CD4-positive, alpha-beta T cell (primary cell): Measurements from ENCODE around the gene FILIP1. TPM values are rescaled to one million over a fixed set of nuclear protein-coding genes. Genes with fewer than 3 reads are reported as not detected.

Source experiments
- ATAC-seq: fragments of 200-7000 bp; cut with Tn5 transposase; one replicate; pipeline ENCODE4 v1.10.0; 2022; ENCODE audit warnings: mild to moderate bottlenecking; ENCODE audit not compliant: poor library complexity
- CTCF ChIA-PET: fragments of 350-600 bp; sonication (Branson Sonifier 250); formaldehyde crosslinking; loops from one replicate; lab custom pipeline; 2021; ENCODE audit warnings: antibody characterized with exemption, inconsistent platforms; lab: Charles Lee
- POLR2A ChIA-PET: fragments of 350-600 bp; sonication (Branson Sonifier 250); formaldehyde crosslinking; loops from one replicate; lab custom pipeline; 2021; ENCODE audit warnings: antibody characterized with exemption, inconsistent platforms; lab: Charles Lee
- DNase-seq, 14 experiments: peaks; one replicate each; pipeline ENCODE4 v3.0.0-alpha.2; 2013 to 2020; ENCODE audit warnings: mixed read lengths in 2 of 14
- H3K27ac ChIP-seq, 2 donors: one replicate each; pipeline versions ENCODE4 v1.5.1 to v1.7.0; 2013; ENCODE audit warnings: low read length in 2 of 2, low read depth in 1 of 2, mild to moderate bottlenecking in 1 of 2
- H3K27me3 ChIP-seq, 2 experiments: 1 replicate in 1 of 2; 2 replicates in 1 of 2; pipeline versions ENCODE4 v1.6.1 to v1.7.0; 2013; ENCODE audit warnings: low read length in 2 of 2, control low read depth in 1 of 2, mild to moderate bottlenecking in 1 of 2, moderate library complexity in 1 of 2; ENCODE audit not compliant: insufficient read depth in 2 of 2, control insufficient read depth in 1 of 2
- H3K36me3 ChIP-seq: one replicate; pipeline ENCODE4 v1.6.1; 2013; ENCODE audit warnings: low read length, control low read depth; ENCODE audit not compliant: insufficient read depth
- H3K4me1 ChIP-seq: one replicate; pipeline ENCODE4 v1.6.1; 2013; ENCODE audit warnings: low read length, control low read depth; ENCODE audit not compliant: insufficient read depth
- H3K4me3 ChIP-seq: one replicate; pipeline ENCODE4 v1.5.1; 2013; ENCODE audit warnings: mild to moderate bottlenecking, low read length, moderate library complexity
- H3K9me3 ChIP-seq, 2 experiments: 1 replicate in 1 of 2; 2 replicates in 1 of 2; pipeline versions ENCODE4 v1.6.1 to v1.7.0; 2013; ENCODE audit warnings: low read length in 2 of 2, mild to moderate bottlenecking in 2 of 2, control low read depth in 1 of 2, moderate library complexity in 1 of 2; ENCODE audit not compliant: control insufficient read depth in 1 of 2, insufficient read depth in 1 of 2
- H3K27ac Mint-ChIP-seq: one replicate; pipeline ENCODE4 v1.8.0; 2020; ENCODE audit warnings: mixed read lengths
- H3K27me3 Mint-ChIP-seq: one replicate; pipeline ENCODE4 v1.8.0; 2021; ENCODE audit warnings: mixed read lengths
- H3K36me3 Mint-ChIP-seq: one replicate; pipeline ENCODE4 v1.8.0; 2021; ENCODE audit warnings: low read depth, mixed read lengths
- H3K4me1 Mint-ChIP-seq: one replicate; pipeline ENCODE4 v1.8.0; 2021; ENCODE audit warnings: low read depth, mixed read lengths
- H3K4me3 Mint-ChIP-seq: one replicate; pipeline ENCODE4 v1.8.0; 2020; ENCODE audit warnings: mild to moderate bottlenecking, mixed read lengths
- H3K9me3 Mint-ChIP-seq: one replicate; pipeline ENCODE4 v1.8.0; 2020; ENCODE audit warnings: mixed read lengths
- intact Hi-C, 2 experiments: fragments of 100-400 bp; cut with DNase I in 1 of 2; cut with micrococcal nuclease in 1 of 2; formaldehyde crosslinking; loops; one replicate each; pipeline versions ENCODE4 v1.15.1 to v1.9.0; 2023 to 2025; cut with DNase I, micrococcal nuclease
- total RNA-seq, 174 experiments: library from RNA in 2 of 174; stranded (reverse) in 2 of 174; gene quantifications; one replicate each; pipeline ENCODE4 v1.2.3 and lab custom pipeline; 2021 to 2026
- TF ChIP-seq, protein P1 (sequence below): fragments of 200-600 bp; IDR thresholded peaks from one replicate; pipeline ENCODE4 v1.8.0; 2022; ENCODE audit warnings: antibody characterized with exemption, mild to moderate bottlenecking

The FILIP1 gene
- total RNA-seq, 2 experiments from 2014 or later, result 0.06 TPM; not detected in 1

DNA sequence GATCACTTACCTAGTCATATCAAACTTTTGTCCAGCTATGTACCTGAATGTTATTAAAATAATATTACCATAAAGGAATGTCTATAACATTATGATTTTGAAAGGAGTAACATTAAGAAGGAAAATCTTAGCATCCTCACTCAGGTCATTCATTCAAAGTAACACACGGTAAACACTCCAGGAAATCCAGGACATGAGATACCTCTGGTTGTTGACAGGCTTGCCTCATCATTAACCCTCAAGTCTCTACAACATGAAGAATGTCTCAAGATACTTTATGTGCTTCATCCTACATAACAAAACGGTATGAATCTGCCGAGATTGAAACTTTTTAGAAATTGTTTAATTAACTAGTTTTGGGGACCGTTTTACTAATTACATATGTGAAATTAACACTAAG is 690 bp upstream of the FILIP1 start:
- H3K4me1 Mint-ChIP-seq, result no peaks in the 10 kb centered on the region
- no peak overlapping the region for H3K27ac ChIP-seq
- H3K27me3 Mint-ChIP-seq, result peaks cover 57% of the 10 kb centered on the region
- H3K4me1 ChIP-seq, result peaks cover 2% of the 10 kb centered on the region
- H3K4me3 ChIP-seq, result no peak overlapping the region
- TF ChIP-seq, protein P1, sequence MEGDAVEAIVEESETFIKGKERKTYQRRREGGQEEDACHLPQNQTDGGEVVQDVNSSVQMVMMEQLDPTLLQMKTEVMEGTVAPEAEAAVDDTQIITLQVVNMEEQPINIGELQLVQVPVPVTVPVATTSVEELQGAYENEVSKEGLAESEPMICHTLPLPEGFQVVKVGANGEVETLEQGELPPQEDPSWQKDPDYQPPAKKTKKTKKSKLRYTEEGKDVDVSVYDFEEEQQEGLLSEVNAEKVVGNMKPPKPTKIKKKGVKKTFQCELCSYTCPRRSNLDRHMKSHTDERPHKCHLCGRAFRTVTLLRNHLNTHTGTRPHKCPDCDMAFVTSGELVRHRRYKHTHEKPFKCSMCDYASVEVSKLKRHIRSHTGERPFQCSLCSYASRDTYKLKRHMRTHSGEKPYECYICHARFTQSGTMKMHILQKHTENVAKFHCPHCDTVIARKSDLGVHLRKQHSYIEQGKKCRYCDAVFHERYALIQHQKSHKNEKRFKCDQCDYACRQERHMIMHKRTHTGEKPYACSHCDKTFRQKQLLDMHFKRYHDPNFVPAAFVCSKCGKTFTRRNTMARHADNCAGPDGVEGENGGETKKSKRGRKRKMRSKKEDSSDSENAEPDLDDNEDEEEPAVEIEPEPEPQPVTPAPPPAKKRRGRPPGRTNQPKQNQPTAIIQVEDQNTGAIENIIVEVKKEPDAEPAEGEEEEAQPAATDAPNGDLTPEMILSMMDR, result no peak
- H3K4me3 Mint-ChIP-seq, result no peak overlapping the region
- no peaks in the 10 kb centered on the region for H3K9me3 Mint-ChIP-seq
- H3K27ac Mint-ChIP-seq, result no peak overlapping the region
- POLR2A ChIA-PET, result no interaction called here
- intact Hi-C loops, result no loop called here
- no peaks in the 10 kb centered on the region for H3K36me3 Mint-ChIP-seq
- peaks cover 0 to 6% of the 10 kb centered on the region in 2 experiments for H3K27me3 ChIP-seq
- H3K9me3 ChIP-seq, result no peaks in the 10 kb centered on the region
- CTCF ChIA-PET, result no interaction called here
- ATAC-seq, result no peak
- no peaks in the 10 kb centered on the region for H3K36me3 ChIP-seq
- DNase-seq, result no peak

GRCh38 chr6:75492386-75493153 is 1.0 kb downstream of the FILIP1 start:
- intact Hi-C loops, result no loop called here
- H3K36me3 ChIP-seq, result no peaks in the 10 kb centered on the region
- DNase-seq (no peak), ATAC-seq (no peak)
- H3K4me1 Mint-ChIP-seq, result no peaks in the 10 kb centered on the region
- peaks cover 2% of the 10 kb centered on the region for H3K4me1 ChIP-seq
- no peak overlapping the region for H3K27ac Mint-ChIP-seq
- ChIA-PET CTCF (no interaction called here), POLR2A (no interaction called here)
- TF ChIP-seq, protein P1, result no peak
- no peak overlapping the region for H3K27ac ChIP-seq
- H3K4me3 ChIP-seq, result no peak overlapping the region
- H3K27me3 ChIP-seq, result peaks cover 0 to 6% of the 10 kb centered on the region in 2 experiments
- no peaks in the 10 kb centered on the region for H3K36me3 Mint-ChIP-seq
- H3K9me3 Mint-ChIP-seq, result no peaks in the 10 kb centered on the region
- H3K27me3 Mint-ChIP-seq, result peaks cover 69% of the 10 kb centered on the region
- H3K4me3 Mint-ChIP-seq, result no peak overlapping the region
- H3K9me3 ChIP-seq, result no peaks in the 10 kb centered on the region

DNA sequence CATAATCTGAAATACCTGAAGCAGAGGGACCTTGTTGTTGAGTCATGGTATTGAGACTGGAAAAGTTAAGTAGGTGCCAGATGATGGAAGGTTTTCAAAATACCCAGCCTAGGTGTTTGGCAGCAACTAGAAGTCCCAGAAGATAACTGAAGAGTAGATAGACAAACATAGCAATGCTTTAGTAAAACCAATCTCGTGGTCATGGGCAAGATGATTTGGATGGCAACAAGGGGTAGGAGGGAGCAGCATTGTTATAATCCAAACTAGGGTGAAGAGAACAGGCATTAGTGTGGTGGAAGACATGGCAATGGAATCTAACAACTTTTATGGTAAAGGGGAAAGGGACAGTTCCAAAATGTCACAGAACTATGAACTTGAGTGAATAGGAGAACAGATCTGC is 2.3 kb downstream of the FILIP1 start:
- Histone ChIP-seq H3K9me3 (no peaks in the 10 kb centered on the region), H3K27me3 (peaks cover 0 to 11% of the 10 kb centered on the region in 2 experiments), H3K27ac (no peak overlapping the region), H3K36me3 (no peaks in the 10 kb centered on the region), H3K4me3 (no peak overlapping the region), H3K4me1 (no peaks in the 10 kb centered on the region)
- Mint-ChIP-seq H3K27ac (no peak overlapping the region), H3K36me3 (no peaks in the 10 kb centered on the region), H3K4me3 (no peak overlapping the region), H3K9me3 (no peaks in the 10 kb centered on the region), H3K4me1 (no peaks in the 10 kb centered on the region), H3K27me3 (peaks cover 76% of the 10 kb centered on the region)
- intact Hi-C loops, result no loop called here
- no peak for ATAC-seq
- no peak for DNase-seq
- TF ChIP-seq, protein P1, result no peak
- POLR2A ChIA-PET, result no interaction called here
- CTCF ChIA-PET, result no interaction called here
